IMR-90 (cell line): ENCODE data around the gene PNPLA5. TPM values are rescaled to one million over a fixed set of nuclear protein-coding genes. Genes with fewer than 3 reads are reported as not detected.

Source experiments
- ATAC-seq: fragments of 200-7000 bp; cut with Tn5 transposase; 2 replicates; pipeline ENCODE4 v1.9.1; 2020; ENCODE audit warnings: low read depth, mild to moderate bottlenecking, moderate library complexity
- BruUV-seq: library from RNA; stranded (reverse); fragments of 400-500 nt; replicated peaks from 2 replicates; lab custom pipeline; 2021; lab: Mats Ljungman, UMichigan
- CTCF ChIA-PET: fragments of 300-600 bp; formaldehyde crosslinking; extraction: SDS; loops from one replicate; lab custom pipeline; 2021; ENCODE audit warnings: antibody characterized with exemption; lab: Yijun Ruan, JAX
- POLR2A ChIA-PET: fragments of 300-600 bp; sonication (Branson Sonifier 250); formaldehyde crosslinking; loops from one replicate; lab custom pipeline; 2022; ENCODE audit warnings: antibody characterized with exemption; ENCODE audit not compliant: unreplicated experiment; lab: Charles Lee
- DNase-seq: peaks from one replicate; pipeline ENCODE4 v3.0.0; 2013
- H2AFZ ChIP-seq: replicated peaks from 2 replicates; pipeline ENCODE3; 2013; ENCODE audit warnings: low read length, mild to moderate bottlenecking; ENCODE audit not compliant: poor library complexity
- H2AK5ac ChIP-seq: 2 replicates; pipeline ENCODE4 v1.6.1; 2013; ENCODE audit warnings: low read depth, low read length, inconsistent platforms
- H2AK9ac ChIP-seq: replicated peaks from 2 replicates; pipeline ENCODE3; 2013; ENCODE audit warnings: mild to moderate bottlenecking, low read depth, low read length, moderate library complexity; ENCODE audit not compliant: poor library complexity
- H2BK120ac ChIP-seq: 2 replicates; pipeline ENCODE4 v1.6.1; 2013; ENCODE audit warnings: low read depth, low read length, inconsistent platforms
- H2BK15ac ChIP-seq: 3 replicates; pipeline ENCODE4 v1.6.1; 2013; ENCODE audit warnings: low read depth, low read length, inconsistent platforms
- H2BK20ac ChIP-seq: 2 replicates; pipeline ENCODE4 v1.6.1; 2013; ENCODE audit warnings: low read depth, mild to moderate bottlenecking, inconsistent platforms, low read length, moderate library complexity
- H2BK5ac ChIP-seq: 2 replicates; pipeline ENCODE4 v1.6.1; 2013; ENCODE audit warnings: mild to moderate bottlenecking, low read depth, low read length, inconsistent platforms; ENCODE audit not compliant: poor library complexity, severe bottlenecking
- H3K14ac ChIP-seq: replicated peaks from 2 replicates; pipeline ENCODE4 v1.6.1; 2013; ENCODE audit warnings: low read depth, low read length, inconsistent platforms
- H3K18ac ChIP-seq: 2 replicates; pipeline ENCODE4 v1.6.1; 2013; ENCODE audit warnings: low read depth, low read length, control low read depth
- H3K23ac ChIP-seq: 2 replicates; pipeline ENCODE4 v1.6.1; 2013; ENCODE audit warnings: low read depth, low read length, inconsistent platforms
- H3K27ac ChIP-seq: 2 replicates; pipeline ENCODE4 v1.5.1; 2013; ENCODE audit warnings: mild to moderate bottlenecking, control low read depth, low read length; ENCODE audit not compliant: insufficient read depth
- H3K27me3 ChIP-seq: 2 replicates; pipeline ENCODE4 v1.6.1; 2013; ENCODE audit warnings: low read length; ENCODE audit not compliant: control insufficient read depth, insufficient read depth
- H3K36me3 ChIP-seq: 2 replicates; pipeline ENCODE4 v1.6.1; 2013; ENCODE audit warnings: low read length, mixed read lengths; ENCODE audit not compliant: control insufficient read depth, insufficient read depth
- H3K4ac ChIP-seq: 2 replicates; pipeline ENCODE4 v1.6.1; 2013; ENCODE audit warnings: low read depth, low read length, inconsistent platforms
- H3K4me1 ChIP-seq: 2 replicates; pipeline ENCODE4 v1.6.1; 2013; ENCODE audit warnings: low read length, mixed read lengths; ENCODE audit not compliant: control insufficient read depth, insufficient read depth
- H3K4me2 ChIP-seq: 2 replicates; pipeline ENCODE4 v1.6.1; 2013; ENCODE audit warnings: low read depth, mild to moderate bottlenecking, control low read depth, low read length, moderate library complexity
- H3K4me3 ChIP-seq: 2 replicates; pipeline ENCODE4 v1.5.1; 2013; ENCODE audit warnings: low read depth, mild to moderate bottlenecking, control low read depth, low read length, moderate library complexity; ENCODE audit not compliant: insufficient read depth
- H3K56ac ChIP-seq: 2 replicates; pipeline ENCODE4 v1.6.1; 2013; ENCODE audit warnings: low read length, inconsistent platforms; ENCODE audit not compliant: insufficient read depth; ENCODE audit errors: extremely low read depth
- H3K79me1 ChIP-seq, 2 experiments: 2 replicates each; pipeline ENCODE4 v1.6.1; 2013; ENCODE audit warnings: low read length in 2 of 2, inconsistent platforms in 1 of 2, low read depth in 1 of 2
- H3K9ac ChIP-seq: 2 replicates; pipeline ENCODE4 v1.6.1; 2013; ENCODE audit warnings: low read depth, low read length, control low read depth
- H3K9me1 ChIP-seq: 2 replicates; pipeline ENCODE4 v1.6.1; 2013; ENCODE audit warnings: low read length, inconsistent platforms; ENCODE audit not compliant: insufficient read depth
- H3K9me3 ChIP-seq: 2 replicates; pipeline ENCODE4 v1.6.1; 2013; ENCODE audit warnings: low read length; ENCODE audit not compliant: control insufficient read depth, insufficient read depth
- H4K20me1 ChIP-seq: 2 replicates; pipeline ENCODE4 v1.6.1; 2013; ENCODE audit warnings: low read length, inconsistent platforms; ENCODE audit not compliant: insufficient read depth
- H4K5ac ChIP-seq: 2 replicates; pipeline ENCODE4 v1.6.1; 2013; ENCODE audit warnings: mild to moderate bottlenecking, low read depth, low read length, control low read depth
- H4K8ac ChIP-seq, 2 experiments: 2 replicates each; pipeline ENCODE4 v1.6.1; 2013; ENCODE audit warnings: low read depth in 2 of 2, low read length in 2 of 2, control low read depth in 1 of 2, inconsistent platforms in 1 of 2
- H4K91ac ChIP-seq: 2 replicates; pipeline ENCODE4 v1.6.1; 2013; ENCODE audit warnings: low read depth, low read length, inconsistent platforms; ENCODE audit not compliant: insufficient read depth
- BHLHE40 ChIP-seq: fragments of 150-350 bp; IDR thresholded peaks from 2 replicates; pipeline ENCODE4 v1.6.1; 2016; ENCODE audit warnings: mild to moderate bottlenecking, low read depth, low read length
- CEBPB ChIP-seq: IDR thresholded peaks from 2 replicates; pipeline ENCODE4 v1.6.1; 2012; ENCODE audit warnings: low read depth, low read length, improper control_type of control experiment
- CHD1 ChIP-seq: IDR thresholded peaks from 2 replicates; pipeline ENCODE4 v1.6.1; 2012; ENCODE audit warnings: low read depth, low read length, improper control_type of control experiment
- CTCF ChIP-seq: conservative IDR thresholded peaks from 2 replicates; pipeline ENCODE4 v1.5.1; 2012; ENCODE audit warnings: mild to moderate bottlenecking, low read depth, low read length, improper control_type of control experiment
- ELK1 ChIP-seq: fragments of 150-350 bp; IDR thresholded peaks from 2 replicates; pipeline ENCODE4 v1.6.1; 2016; ENCODE audit warnings: low read depth, mild to moderate bottlenecking, low read length, moderate library complexity, borderline replicate concordance
- FOS ChIP-seq: fragments of 150-350 bp; IDR thresholded peaks from 2 replicates; pipeline ENCODE4 v1.6.1; 2016; ENCODE audit warnings: low read depth, low read length
- MAFK ChIP-seq: IDR thresholded peaks from 2 replicates; pipeline ENCODE4 v1.6.1; 2012; ENCODE audit warnings: low read depth, low read length, improper control_type of control experiment
- MAZ ChIP-seq: IDR thresholded peaks from 2 replicates; pipeline ENCODE4 v1.6.1; 2012; ENCODE audit warnings: low read depth, mild to moderate bottlenecking, low read length, improper control_type of control experiment, moderate library complexity, borderline replicate concordance
- NFE2L2 ChIP-seq: fragments of 150-350 bp; IDR thresholded peaks from 2 replicates; pipeline ENCODE4 v1.6.1; 2016; ENCODE audit warnings: low read depth, mild to moderate bottlenecking, low read length
- POLR2A ChIP-seq: IDR thresholded peaks from 2 replicates; pipeline ENCODE4 v1.6.1; 2012; ENCODE audit warnings: mild to moderate bottlenecking, low read depth, low read length
- RAD21 ChIP-seq: IDR thresholded peaks from 2 replicates; pipeline ENCODE4 v1.6.1; 2012; ENCODE audit warnings: low read length, improper control_type of control experiment
- RCOR1 ChIP-seq: IDR thresholded peaks from 2 replicates; pipeline ENCODE4 v1.6.1; 2012; ENCODE audit warnings: mild to moderate bottlenecking, low read length, improper control_type of control experiment; ENCODE audit not compliant: insufficient replicate concordance
- SMC3 ChIP-seq: fragments of 150-350 bp; IDR thresholded peaks from 2 replicates; pipeline ENCODE4 v1.6.1; 2016; ENCODE audit warnings: low read depth, mild to moderate bottlenecking, antibody characterized with exemption, low read length, moderate library complexity
- USF2 ChIP-seq: fragments of 150-350 bp; IDR thresholded peaks from 2 replicates; pipeline ENCODE4 v1.6.1; 2017; ENCODE audit warnings: mild to moderate bottlenecking, antibody characterized with exemption, low read length, low read depth
- WGBS, 2 experiments: methylation state at CpG; one replicate each; pipeline versions ENCODE4 v1.1.5 to v1.1.7; 2013; ENCODE audit warnings: missing lambda C conversion rate in 2 of 2; ENCODE audit not compliant: insufficient read length in 1 of 2; ENCODE audit errors: extremely low coverage in 2 of 2; 5-methylcytosine and 5-hydroxymethylcytosine counted together
- dilution Hi-C: fragments of 300-500 bp; cut with HindIII; formaldehyde crosslinking; loops from one replicate; pipeline ENCODE4 v1.14.3; 2018; ENCODE audit warnings: low sequenced_read_pairs; ENCODE audit not compliant: unreplicated experiment
- in situ Hi-C: fragments of 300-500 bp; cut with MboI; formaldehyde crosslinking; loops from 3 replicates; pipeline ENCODE4 v1.14.3; 2019; ENCODE audit warnings: low sequenced_read_pairs, inconsistent platforms, mixed read lengths
- intact Hi-C: fragments of 100-400 bp; cut with micrococcal nuclease; formaldehyde crosslinking; loops from 2 replicates; pipeline ENCODE4 v1.10.0; 2022
- polyA plus RNA-seq, 3 experiments: library from polyadenylated mRNA; depleted of rRNA; stranded (reverse); fragments of >200 nt; gene quantifications; 2 replicates each; pipeline ENCODE4 v1.2.3, GENCODE V29; 2012; ENCODE audit warnings: low replicate concordance in 1 of 3
- total RNA-seq: library from RNA; depleted of rRNA; stranded (reverse); fragments of >200 nt; gene quantifications from 2 replicates; pipeline ENCODE4 v1.2.3, GENCODE V29; 2012

Gene PNPLA5
- total and polyA plus RNA-seq, 2 of the 4 experiments (the other 2 are of a cell fraction), result 0.18 to 0.44 TPM

DNA sequence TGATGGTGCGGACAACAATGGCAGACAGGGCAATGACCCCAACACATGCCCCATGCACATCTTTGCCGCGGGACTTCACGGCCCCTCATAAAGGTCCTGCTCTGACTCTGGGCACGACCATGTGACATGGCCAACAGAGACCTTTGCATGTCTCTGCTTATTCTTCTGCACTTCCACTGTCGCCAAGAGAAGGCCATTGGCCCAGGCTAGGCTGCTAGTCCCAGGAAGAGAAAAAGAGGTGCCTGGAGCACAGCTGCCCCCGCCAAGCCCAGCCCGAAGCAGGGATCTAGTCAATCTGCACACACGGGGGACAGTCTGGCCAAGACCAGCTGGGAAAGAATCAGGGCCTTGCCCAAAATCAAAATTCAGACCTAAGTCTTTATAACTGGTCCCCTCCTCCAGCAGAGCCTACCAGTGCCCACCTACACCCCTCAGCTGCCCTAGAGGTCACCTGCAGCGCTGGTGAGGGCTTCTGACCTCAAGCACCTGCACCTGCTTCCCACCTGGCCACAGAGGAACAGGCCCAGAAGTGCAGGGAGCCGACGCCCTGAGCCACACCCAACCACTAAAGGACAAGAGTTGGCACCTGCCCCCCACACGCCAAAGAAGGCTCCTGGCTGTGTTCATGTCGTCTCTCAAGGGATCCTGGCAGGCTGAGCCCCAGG lies 37.6 kb downstream of the PNPLA5 start:
- dilution Hi-C loops (no loop called here), in situ Hi-C loops (no loop called here), intact Hi-C loops (no loop called here)
- Histone ChIP-seq H4K91ac (no peak overlapping the region), H3K4ac (no peak overlapping the region), H2AK9ac (no peak overlapping the region), H3K4me2 (no peak overlapping the region), H2AFZ (peak overlapping the region; percentile 53), H3K4me3 (no peak overlapping the region), H4K20me1 (peaks cover 9% of the 10 kb centered on the region), H2BK20ac (no peak overlapping the region), H3K27me3 (peaks cover 1% of the 10 kb centered on the region; the same call in 1 of the 2 replicates), H2BK15ac (no peak overlapping the region), H3K4me1 (no peaks in the 10 kb centered on the region; the same call in 1 of the 2 replicates), H2BK120ac (no peak overlapping the region), H4K5ac (no peak overlapping the region), H3K79me1 (peaks cover 0 to 7% of the 10 kb centered on the region in 2 experiments; a peak in 1 of 4 replicates), H3K27ac (no peak overlapping the region), H3K9ac (no peak overlapping the region), H3K23ac (no peak overlapping the region), H2BK5ac (no peak overlapping the region), H3K36me3 (no peaks in the 10 kb centered on the region), H3K18ac (no peak overlapping the region), H3K14ac (no peak overlapping the region), H3K56ac (no peak overlapping the region), H2AK5ac (no peak overlapping the region), H3K9me1 (no peaks in the 10 kb centered on the region), H3K9me3 (no peaks in the 10 kb centered on the region), H4K8ac (no peak overlapping the region)
- 70% methylated on average over 6 of the region's 14 CpGs; no CpG with 5 or more reads in 1 of the 2 experiments for WGBS, 2 experiments
- no peak for ATAC-seq
- no peak for TF ChIP-seq CTCF
- no peak for TF ChIP-seq MAFK
- TF ChIP-seq SMC3, result no peak
- no peak for TF ChIP-seq POLR2A
- no peak for TF ChIP-seq ELK1
- no peak for TF ChIP-seq MAZ
- TF ChIP-seq NFE2L2, result no peak
- no peak for TF ChIP-seq CEBPB
- TF ChIP-seq BHLHE40, result no peak
- no peak for TF ChIP-seq CHD1
- TF ChIP-seq USF2, result no peak
- TF ChIP-seq RCOR1, result no peak
- no peak for TF ChIP-seq RAD21
- no peak for TF ChIP-seq FOS
- no TSS peak for BruUV-seq
- CTCF ChIA-PET, result no interaction called here
- DNase-seq, result no peak
- POLR2A ChIA-PET, result no interaction called here
